GM23338 (cell line): ENCODE results near the gene SIRT2. TPM values are rescaled to one million over a fixed set of nuclear protein-coding genes. Genes with fewer than 3 reads are reported as not detected.

Source experiments
- ATAC-seq: fragments of 200-7000 bp; cut with Tn5 transposase; 3 replicates; pipeline ENCODE4 v1.9.1; 2020
- DNase-seq: peaks from one replicate; pipeline ENCODE4 v3.0.0-alpha.2; 2015; ENCODE audit warnings: low spot score
- H2AFZ ChIP-seq: fragments of 200-600 bp; sonication (generic); 2 replicates; pipeline ENCODE4 v1.8.0; 2016; ENCODE audit warnings: antibody characterized with exemption, mild to moderate bottlenecking, moderate library complexity
- H3F3A ChIP-seq: fragments of 200-600 bp; sonication (generic); replicated peaks from 2 replicates; pipeline ENCODE4 v1.8.0; 2017; ENCODE audit warnings: antibody characterized with exemption, mixed run types, low read depth
- H3K27ac ChIP-seq: fragments of 200-600 bp; sonication (generic); 2 replicates; pipeline ENCODE4 v1.6.1; 2016; ENCODE audit warnings: low read depth
- H3K27me3 ChIP-seq: fragments of 200-600 bp; sonication (generic); 2 replicates; pipeline ENCODE4 v1.8.0; 2016; ENCODE audit warnings: mild to moderate bottlenecking, mixed run types, moderate library complexity; ENCODE audit not compliant: insufficient read depth
- H3K36me3 ChIP-seq: fragments of 200-600 bp; sonication (generic); 2 replicates; pipeline ENCODE4 v1.8.0; 2016; ENCODE audit warnings: mild to moderate bottlenecking; ENCODE audit not compliant: insufficient read depth
- H3K4me1 ChIP-seq: fragments of 200-600 bp; sonication (generic); 2 replicates; pipeline ENCODE4 v1.8.0; 2016; ENCODE audit warnings: mild to moderate bottlenecking, moderate library complexity; ENCODE audit not compliant: insufficient read depth
- H3K4me2 ChIP-seq: fragments of 200-600 bp; sonication (generic); 2 replicates; pipeline ENCODE4 v1.7.1; 2017; ENCODE audit warnings: mixed run types
- H3K4me3 ChIP-seq: fragments of 200-600 bp; sonication (generic); 2 replicates; pipeline ENCODE4 v1.6.1; 2016; ENCODE audit warnings: mixed run types
- H3K79me2 ChIP-seq: fragments of 200-600 bp; sonication (generic); replicated peaks from 2 replicates; pipeline ENCODE4 v1.8.0; 2017; ENCODE audit warnings: mild to moderate bottlenecking; ENCODE audit not compliant: insufficient read depth
- H3K9me2 ChIP-seq: fragments of 200-600 bp; sonication (generic); 2 replicates; pipeline ENCODE4 v1.8.0; 2017; ENCODE audit not compliant: insufficient read depth
- H4K20me1 ChIP-seq: fragments of 200-600 bp; sonication (generic); replicated peaks from 2 replicates; pipeline ENCODE4 v1.8.0; 2017; ENCODE audit warnings: mild to moderate bottlenecking; ENCODE audit not compliant: insufficient read depth
- H3K27ac Mint-ChIP-seq: 2 replicates; pipeline ENCODE4 v1.8.0; 2020; ENCODE audit warnings: inconsistent platforms, mild to moderate bottlenecking, moderate library complexity, mixed read lengths
- H3K27me3 Mint-ChIP-seq: 3 replicates; pipeline ENCODE4 v1.8.0; 2022; ENCODE audit warnings: low read depth, mild to moderate bottlenecking, moderate library complexity, mixed read lengths, inconsistent platforms; ENCODE audit not compliant: insufficient read depth, poor library complexity
- H3K36me3 Mint-ChIP-seq: 3 replicates; pipeline ENCODE4 v1.8.0; 2021; ENCODE audit warnings: low read depth, mild to moderate bottlenecking, inconsistent platforms, moderate library complexity, mixed read lengths
- H3K4me1 Mint-ChIP-seq: 3 replicates; pipeline ENCODE4 v1.8.0; 2020; ENCODE audit warnings: mild to moderate bottlenecking, inconsistent platforms, mixed read lengths
- H3K4me3 Mint-ChIP-seq: 3 replicates; pipeline ENCODE4 v1.8.0; 2021; ENCODE audit warnings: moderate library complexity, mild to moderate bottlenecking, inconsistent platforms, mixed read lengths
- H3K9me3 Mint-ChIP-seq: 3 replicates; pipeline ENCODE4 v1.8.0; 2020; ENCODE audit warnings: moderate library complexity, mild to moderate bottlenecking, inconsistent platforms, mixed read lengths
- CREB1 ChIP-seq: fragments of 250-450 bp; sonication (Bioruptor Pico); IDR thresholded peaks from 2 replicates; pipeline ENCODE4 v1.5.0; 2020; ENCODE audit warnings: low read depth, mild to moderate bottlenecking, moderate library complexity
- CTCF ChIP-seq, 2 experiments: fragments of 200-600 bp in 1 of 2; sonication (generic) in 1 of 2; conservative IDR thresholded peaks; 2 replicates each; pipeline versions ENCODE4 v1.5.1 to v1.6.1; 2016 to 2017; ENCODE audit warnings: antibody characterized with exemption in 2 of 2, low read depth in 2 of 2, mild to moderate bottlenecking in 2 of 2, moderate library complexity in 1 of 2
- NANOG ChIP-seq: IDR thresholded peaks from 2 replicates; pipeline ENCODE4 v1.6.1; 2016; ENCODE audit warnings: antibody characterized with exemption, borderline replicate concordance
- STAT1 ChIP-seq: IDR thresholded peaks from one replicate; pipeline ENCODE4 v1.6.1; 2016; ENCODE audit warnings: antibody characterized with exemption; ENCODE audit not compliant: unreplicated experiment
- ZNF114 ChIP-seq: fragments of 250-450 bp; sonication (Bioruptor Pico); IDR thresholded peaks from 2 replicates; pipeline ENCODE4 v1.5.0; 2020; ENCODE audit warnings: mild to moderate bottlenecking, moderate library complexity
- ZNF462 ChIP-seq: fragments of 250-450 bp; sonication (Bioruptor Pico); IDR thresholded peaks from 2 replicates; pipeline ENCODE4 v1.5.0; 2020; ENCODE audit warnings: mild to moderate bottlenecking, moderate library complexity
- polyA plus RNA-seq: library from polyadenylated mRNA; unstranded; fragments of >200 nt; fragmentation: Nextera tagmentation; extraction: Ambion mirVana; gene quantifications from 2 replicates; pipeline ENCODE4 v1.2.1, GENCODE V29; 2016
- total RNA-seq: library from RNA; depleted of rRNA; stranded (reverse); fragments of >200 nt; shearing (Covaris generic); gene quantifications from 2 replicates; pipeline ENCODE4 v1.2.3, GENCODE V29; 2014

Gene SIRT2
- total and polyA plus RNA-seq, 2 experiments from 2014 or later, result 2.7 to 8.4 TPM

- no peak for TF ChIP-seq ZNF462 (CRISPR knock-in tag)
- no peak for TF ChIP-seq CREB1 (CRISPR knock-in tag)
- TF ChIP-seq ZNF114, result no peak
- no peak for TF ChIP-seq STAT1
- no peak for TF ChIP-seq NANOG
These were observed 16.2 kb upstream of the SIRT2 start (continued) for GRCh38 chr19:38915329-38916321.

- ATAC-seq, result no peak
- no peak overlapping the region; the same call in 2 of the 3 replicates for H3K4me3 Mint-ChIP-seq
- H3K27ac Mint-ChIP-seq, result no peak overlapping the region
- H3K79me2 ChIP-seq, result no peaks in the 10 kb centered on the region
- peaks cover 2% of the 10 kb centered on the region for H3K4me1 Mint-ChIP-seq
- H3K4me1 ChIP-seq, result peaks cover under 1% of the 10 kb centered on the region; the same call in 1 of the 2 replicates
- H3K27me3 Mint-ChIP-seq, result peaks cover 15% of the 10 kb centered on the region
- no peak overlapping the region for H3K4me3 ChIP-seq
- no peaks in the 10 kb centered on the region for H3K9me3 Mint-ChIP-seq
- H3F3A ChIP-seq, result no peaks in the 10 kb centered on the region
- H3K4me2 ChIP-seq, result no peak overlapping the region
- H3K27ac ChIP-seq, result no peak overlapping the region
- no peaks in the 10 kb centered on the region for H3K36me3 ChIP-seq
- no peak overlapping the region for H2AFZ ChIP-seq
- H4K20me1 ChIP-seq, result no peaks in the 10 kb centered on the region
- no peak for DNase-seq
- H3K9me2 ChIP-seq, result no peaks in the 10 kb centered on the region
- 0 out of 2 replicates have a peak, but pooled peaks cover 4% of the 10 kb centered on the region for H3K27me3 ChIP-seq
- H3K36me3 Mint-ChIP-seq, result no peaks in the 10 kb centered on the region; the same call in 2 of the 3 replicates
- TF ChIP-seq ZNF462 (CRISPR knock-in tag) (no peak), CREB1 (CRISPR knock-in tag) (no peak), ZNF114 (no peak), CTCF (conservative IDR thresholded peaks at IDR 0.05; ENCODE audit: low read depth in 2 of 2) (no peak)
These were observed 14.5 kb upstream of the SIRT2 start for GRCh38 chr19:38913958-38914357.
